WTC11 (cell line): ENCODE measurements around the gene GNPNAT1. TPM values are rescaled to one million over a fixed set of nuclear protein-coding genes. Genes with fewer than 3 reads are reported as not detected.

Experiments used
- ATAC-seq: fragments of 200-7000 bp; cut with Tn5 transposase; 2 replicates; pipeline ENCODE4 v1.10.0; 2021; ENCODE audit warnings: mild to moderate bottlenecking, moderate library complexity
- CTCF ChIA-PET: fragments of 300-600 bp; sonication (Branson Sonifier 250); formaldehyde crosslinking; loops from one replicate; lab custom pipeline; 2021; ENCODE audit warnings: antibody characterized with exemption; lab: Charles Lee
- POLR2A ChIA-PET: fragments of 350-600 bp; sonication (Branson Sonifier 250); formaldehyde crosslinking; loops from one replicate; lab custom pipeline; 2021; ENCODE audit warnings: antibody characterized with exemption; lab: Charles Lee
- DNase-seq: peaks from one replicate; pipeline ENCODE4 v3.0.0; 2021; ENCODE audit warnings: low spot score
- H3K27ac Mint-ChIP-seq: 2 replicates; pipeline ENCODE4 v1.8.0; 2021; ENCODE audit warnings: mixed read lengths
- H3K27me3 Mint-ChIP-seq: 2 replicates; pipeline ENCODE4 v1.8.0; 2021; ENCODE audit warnings: low read depth, mild to moderate bottlenecking, moderate library complexity, mixed read lengths
- H3K36me3 Mint-ChIP-seq: 2 replicates; pipeline ENCODE4 v1.8.0; 2021; ENCODE audit warnings: mixed read lengths
- H3K4me1 Mint-ChIP-seq: 2 replicates; pipeline ENCODE4 v1.8.0; 2022; ENCODE audit warnings: mixed read lengths
- H3K4me3 Mint-ChIP-seq: 2 replicates; pipeline ENCODE4 v1.8.0; 2021; ENCODE audit warnings: mild to moderate bottlenecking, moderate library complexity, mixed read lengths
- H3K9me3 Mint-ChIP-seq: 2 replicates; pipeline ENCODE4 v1.8.0; 2021; ENCODE audit warnings: mixed read lengths
- ATF1 ChIP-seq: sonication (generic); formaldehyde crosslinking; IDR thresholded peaks from 2 replicates; pipeline ENCODE4 v1.8.1; 2023; ENCODE audit warnings: mild to moderate bottlenecking, moderate library complexity, missing genetic modification reagents
- GRHL2 ChIP-seq: fragments of 250-450 bp; sonication (Bioruptor Pico); IDR thresholded peaks from 2 replicates; pipeline ENCODE4 v1.8.0; 2022; ENCODE audit warnings: mild to moderate bottlenecking, moderate library complexity; ENCODE audit not compliant: insufficient replicate concordance, severe bottlenecking
- IRF2 ChIP-seq: sonication (generic); formaldehyde crosslinking; IDR thresholded peaks from 2 replicates; pipeline ENCODE4 v1.8.0; 2022; ENCODE audit warnings: low read depth, missing genetic modification reagents, borderline replicate concordance
- NFATC4 ChIP-seq: fragments of 250-450 bp; sonication (Bioruptor Pico); IDR thresholded peaks from 2 replicates; pipeline ENCODE4 v1.9.0; 2021; ENCODE audit warnings: mild to moderate bottlenecking
- NFYB ChIP-seq: sonication (generic); formaldehyde crosslinking; conservative IDR thresholded peaks from 2 replicates; pipeline ENCODE4 v1.8.0; 2022; ENCODE audit warnings: low read depth, missing genetic modification reagents
- RORB ChIP-seq: fragments of 250-450 bp; sonication (Bioruptor Pico); IDR thresholded peaks from 2 replicates; pipeline ENCODE4 v1.9.0; 2021; ENCODE audit warnings: mild to moderate bottlenecking
- TCF7 ChIP-seq: sonication (generic); formaldehyde crosslinking; IDR thresholded peaks from 2 replicates; pipeline ENCODE4 v1.8.0; 2022; ENCODE audit warnings: mild to moderate bottlenecking, low read depth, missing genetic modification reagents, moderate library complexity
- TEAD1 ChIP-seq: sonication (generic); formaldehyde crosslinking; IDR thresholded peaks from 2 replicates; pipeline ENCODE4 v1.8.0; 2022; ENCODE audit warnings: mild to moderate bottlenecking, missing genetic modification reagents
- ZNF138 ChIP-seq: sonication (generic); formaldehyde crosslinking; conservative IDR thresholded peaks from 2 replicates; pipeline ENCODE4 v1.8.1; 2022; ENCODE audit warnings: mild to moderate bottlenecking, moderate library complexity, missing genetic modification reagents
- ZNF281 ChIP-seq: sonication (generic); formaldehyde crosslinking; IDR thresholded peaks from 2 replicates; pipeline ENCODE4 v1.8.0; 2023; ENCODE audit warnings: mild to moderate bottlenecking, missing genetic modification reagents
- ZNF532 ChIP-seq: fragments of 250-450 bp; sonication (Bioruptor Pico); IDR thresholded peaks from 2 replicates; pipeline ENCODE4 v1.9.0; 2021; ENCODE audit warnings: mild to moderate bottlenecking, borderline replicate concordance
- ZNF671 ChIP-seq: fragments of 250-450 bp; sonication (Bioruptor Pico); IDR thresholded peaks from 2 replicates; pipeline ENCODE4 v1.8.0; 2021; ENCODE audit warnings: mild to moderate bottlenecking
- total RNA-seq: library from RNA; stranded (reverse); gene quantifications from 3 replicates; pipeline ENCODE4 v1.2.3, GENCODE V29; 2021
- TF ChIP-seq, protein P1 (sequence below): sonication (generic); formaldehyde crosslinking; IDR thresholded peaks from 2 replicates; pipeline ENCODE4 v1.8.1; 2022; ENCODE audit warnings: low read depth, mild to moderate bottlenecking, moderate library complexity, missing genetic modification reagents, borderline replicate concordance
- TF ChIP-seq, protein P2 (sequence below): fragments of 250-450 bp; sonication (Bioruptor Pico); IDR thresholded peaks from 2 replicates; pipeline ENCODE4 v1.9.0; 2021; ENCODE audit warnings: mild to moderate bottlenecking
- TF ChIP-seq, protein P3 (sequence below): sonication (generic); formaldehyde crosslinking; conservative IDR thresholded peaks from 2 replicates; pipeline ENCODE4 v1.8.1; 2022; ENCODE audit warnings: mild to moderate bottlenecking, missing genetic modification reagents
- TF ChIP-seq, protein P4 (sequence below): sonication (generic); formaldehyde crosslinking; IDR thresholded peaks from 2 replicates; pipeline ENCODE4 v1.8.0; 2023; ENCODE audit warnings: missing genetic modification reagents, mild to moderate bottlenecking, borderline replicate concordance

GNPNAT1 gene
- total RNA-seq, 1 experiment from 2014 or later, result 43.5 TPM

DNA sequence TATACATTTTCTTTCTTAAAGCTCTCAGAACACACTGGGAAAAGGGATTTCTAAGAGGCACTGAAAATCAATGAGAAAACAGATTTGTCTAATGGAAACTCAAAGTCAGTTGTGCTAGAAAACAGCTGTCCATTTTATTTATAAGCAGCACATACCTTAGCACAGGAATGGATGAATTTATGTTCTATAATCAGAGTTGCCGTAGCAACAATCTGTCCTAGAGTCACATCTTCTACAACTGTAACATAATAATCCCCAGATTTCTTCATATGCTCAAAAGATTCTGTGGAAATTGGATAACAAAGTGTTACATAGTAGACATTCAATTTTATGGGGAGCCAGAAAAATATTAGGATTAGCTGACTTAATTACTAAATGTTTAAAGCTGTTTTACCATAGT lies 9.8 kb downstream of the GNPNAT1 start (continued):
- TF ChIP-seq NFYB (CRISPR knock-in tag), result no peak
- TF ChIP-seq, protein P1, sequence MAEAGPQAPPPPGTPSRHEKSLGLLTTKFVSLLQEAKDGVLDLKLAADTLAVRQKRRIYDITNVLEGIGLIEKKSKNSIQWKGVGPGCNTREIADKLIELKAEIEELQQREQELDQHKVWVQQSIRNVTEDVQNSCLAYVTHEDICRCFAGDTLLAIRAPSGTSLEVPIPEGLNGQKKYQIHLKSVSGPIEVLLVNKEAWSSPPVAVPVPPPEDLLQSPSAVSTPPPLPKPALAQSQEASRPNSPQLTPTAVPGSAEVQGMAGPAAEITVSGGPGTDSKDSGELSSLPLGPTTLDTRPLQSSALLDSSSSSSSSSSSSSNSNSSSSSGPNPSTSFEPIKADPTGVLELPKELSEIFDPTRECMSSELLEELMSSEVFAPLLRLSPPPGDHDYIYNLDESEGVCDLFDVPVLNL, result no peak
- TF ChIP-seq, protein P2, sequence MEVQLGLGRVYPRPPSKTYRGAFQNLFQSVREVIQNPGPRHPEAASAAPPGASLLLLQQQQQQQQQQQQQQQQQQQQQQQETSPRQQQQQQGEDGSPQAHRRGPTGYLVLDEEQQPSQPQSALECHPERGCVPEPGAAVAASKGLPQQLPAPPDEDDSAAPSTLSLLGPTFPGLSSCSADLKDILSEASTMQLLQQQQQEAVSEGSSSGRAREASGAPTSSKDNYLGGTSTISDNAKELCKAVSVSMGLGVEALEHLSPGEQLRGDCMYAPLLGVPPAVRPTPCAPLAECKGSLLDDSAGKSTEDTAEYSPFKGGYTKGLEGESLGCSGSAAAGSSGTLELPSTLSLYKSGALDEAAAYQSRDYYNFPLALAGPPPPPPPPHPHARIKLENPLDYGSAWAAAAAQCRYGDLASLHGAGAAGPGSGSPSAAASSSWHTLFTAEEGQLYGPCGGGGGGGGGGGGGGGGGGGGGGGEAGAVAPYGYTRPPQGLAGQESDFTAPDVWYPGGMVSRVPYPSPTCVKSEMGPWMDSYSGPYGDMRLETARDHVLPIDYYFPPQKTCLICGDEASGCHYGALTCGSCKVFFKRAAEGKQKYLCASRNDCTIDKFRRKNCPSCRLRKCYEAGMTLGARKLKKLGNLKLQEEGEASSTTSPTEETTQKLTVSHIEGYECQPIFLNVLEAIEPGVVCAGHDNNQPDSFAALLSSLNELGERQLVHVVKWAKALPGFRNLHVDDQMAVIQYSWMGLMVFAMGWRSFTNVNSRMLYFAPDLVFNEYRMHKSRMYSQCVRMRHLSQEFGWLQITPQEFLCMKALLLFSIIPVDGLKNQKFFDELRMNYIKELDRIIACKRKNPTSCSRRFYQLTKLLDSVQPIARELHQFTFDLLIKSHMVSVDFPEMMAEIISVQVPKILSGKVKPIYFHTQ (CRISPR knock-in tag), result no peak

GRCh38 chr14:52780893-52781292 lies 10.5 kb downstream of the GNPNAT1 start:
- peaks cover 25% of the 10 kb centered on the region for H3K36me3 Mint-ChIP-seq
- no peak for TF ChIP-seq IRF2
- no peak for TF ChIP-seq GRHL2 (CRISPR knock-in tag)
- TF ChIP-seq TCF7 (CRISPR knock-in tag), result no peak
- no peak for TF ChIP-seq NFATC4 (CRISPR knock-in tag)
- TF ChIP-seq ZNF671, result no peak
- TF ChIP-seq ATF1 (CRISPR knock-in tag), result no peak
- TF ChIP-seq ZNF281 (CRISPR knock-in tag), result no peak
- TF ChIP-seq TEAD1 (CRISPR knock-in tag), result no peak
- TF ChIP-seq ZNF138 (CRISPR knock-in tag), result no peak
- TF ChIP-seq, protein P2 (CRISPR knock-in tag), result no peak
- TF ChIP-seq RORB (CRISPR knock-in tag), result no peak
- no peak for TF ChIP-seq ZNF532 (CRISPR knock-in tag)
- TF ChIP-seq, protein P3, sequence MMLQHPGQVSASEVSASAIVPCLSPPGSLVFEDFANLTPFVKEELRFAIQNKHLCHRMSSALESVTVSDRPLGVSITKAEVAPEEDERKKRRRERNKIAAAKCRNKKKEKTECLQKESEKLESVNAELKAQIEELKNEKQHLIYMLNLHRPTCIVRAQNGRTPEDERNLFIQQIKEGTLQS (CRISPR knock-in tag), result no peak
- TF ChIP-seq, protein P4, sequence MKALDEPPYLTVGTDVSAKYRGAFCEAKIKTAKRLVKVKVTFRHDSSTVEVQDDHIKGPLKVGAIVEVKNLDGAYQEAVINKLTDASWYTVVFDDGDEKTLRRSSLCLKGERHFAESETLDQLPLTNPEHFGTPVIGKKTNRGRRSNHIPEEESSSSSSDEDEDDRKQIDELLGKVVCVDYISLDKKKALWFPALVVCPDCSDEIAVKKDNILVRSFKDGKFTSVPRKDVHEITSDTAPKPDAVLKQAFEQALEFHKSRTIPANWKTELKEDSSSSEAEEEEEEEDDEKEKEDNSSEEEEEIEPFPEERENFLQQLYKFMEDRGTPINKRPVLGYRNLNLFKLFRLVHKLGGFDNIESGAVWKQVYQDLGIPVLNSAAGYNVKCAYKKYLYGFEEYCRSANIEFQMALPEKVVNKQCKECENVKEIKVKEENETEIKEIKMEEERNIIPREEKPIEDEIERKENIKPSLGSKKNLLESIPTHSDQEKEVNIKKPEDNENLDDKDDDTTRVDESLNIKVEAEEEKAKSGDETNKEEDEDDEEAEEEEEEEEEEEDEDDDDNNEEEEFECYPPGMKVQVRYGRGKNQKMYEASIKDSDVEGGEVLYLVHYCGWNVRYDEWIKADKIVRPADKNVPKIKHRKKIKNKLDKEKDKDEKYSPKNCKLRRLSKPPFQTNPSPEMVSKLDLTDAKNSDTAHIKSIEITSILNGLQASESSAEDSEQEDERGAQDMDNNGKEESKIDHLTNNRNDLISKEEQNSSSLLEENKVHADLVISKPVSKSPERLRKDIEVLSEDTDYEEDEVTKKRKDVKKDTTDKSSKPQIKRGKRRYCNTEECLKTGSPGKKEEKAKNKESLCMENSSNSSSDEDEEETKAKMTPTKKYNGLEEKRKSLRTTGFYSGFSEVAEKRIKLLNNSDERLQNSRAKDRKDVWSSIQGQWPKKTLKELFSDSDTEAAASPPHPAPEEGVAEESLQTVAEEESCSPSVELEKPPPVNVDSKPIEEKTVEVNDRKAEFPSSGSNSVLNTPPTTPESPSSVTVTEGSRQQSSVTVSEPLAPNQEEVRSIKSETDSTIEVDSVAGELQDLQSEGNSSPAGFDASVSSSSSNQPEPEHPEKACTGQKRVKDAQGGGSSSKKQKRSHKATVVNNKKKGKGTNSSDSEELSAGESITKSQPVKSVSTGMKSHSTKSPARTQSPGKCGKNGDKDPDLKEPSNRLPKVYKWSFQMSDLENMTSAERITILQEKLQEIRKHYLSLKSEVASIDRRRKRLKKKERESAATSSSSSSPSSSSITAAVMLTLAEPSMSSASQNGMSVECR, result no peak
- TF ChIP-seq, all 79 proteins: peak for 0
- ATAC-seq (no peak), DNase-seq (no peak)
- Mint-ChIP-seq H3K4me3 (no peak overlapping the region), H3K9me3 (no peaks in the 10 kb centered on the region), H3K27ac (no peak overlapping the region), H3K27me3 (no peaks in the 10 kb centered on the region), H3K4me1 (no peaks in the 10 kb centered on the region)
- POLR2A ChIA-PET, result no interaction called here
- CTCF ChIA-PET, result no interaction called here
